ENCODE measurements around the gene IDH3A.

IDH3A gene

DNA sequence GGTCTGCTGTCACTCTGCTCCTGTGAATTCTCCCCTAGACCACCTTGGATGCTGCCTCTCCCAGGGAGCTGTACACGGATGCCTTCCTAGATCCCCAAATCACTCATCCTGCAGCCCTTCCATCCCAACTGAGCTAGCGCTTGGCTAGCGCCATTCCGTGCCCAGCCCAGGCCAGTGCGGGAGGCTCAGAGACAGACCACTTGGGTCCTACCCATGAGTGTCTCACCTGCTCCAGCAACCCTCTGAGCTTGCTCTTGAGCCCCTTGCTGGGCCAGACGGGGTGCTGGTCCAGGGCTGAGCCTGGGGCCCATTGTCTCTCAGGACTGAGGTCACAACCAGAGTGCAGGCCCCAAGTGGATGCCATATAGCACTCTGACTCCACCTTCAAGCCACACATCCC is 39.1 kb upstream of the IDH3A start:
- no peak overlapping the region for H3K4me3 ChIP-seq (ENCODE audit: insufficient read depth, low read length, poor library complexity, severe bottlenecking)
- TF ChIP-seq CTCF (IDR thresholded peaks at IDR 0.05; ENCODE audit: insufficient read depth, low read length, poor library complexity, severe bottlenecking) (no peak), EZH2phosphoT487 (conservative IDR thresholded peaks at IDR 0.05; ENCODE audit: low read length) (no peak)
- no peaks in the 10 kb centered on the region for H3K9me2 ChIP-seq (replicated peaks; ENCODE audit: insufficient read depth, low read length)
- no peaks in the 10 kb centered on the region for H3K27me3 ChIP-seq (ENCODE audit: low read length)
- no peaks in the 10 kb centered on the region for H3K79me2 ChIP-seq (ENCODE audit: insufficient read depth, low read length)
- H3K9me3 ChIP-seq (ENCODE audit: insufficient read depth, low read length), result no peaks in the 10 kb centered on the region
- no peak overlapping the region for H3K4me2 ChIP-seq (ENCODE audit: low read depth, low read length, poor library complexity, severe bottlenecking)
- no peaks in the 10 kb centered on the region for H3F3A ChIP-seq (ENCODE audit: insufficient read depth)
- no peaks in the 10 kb centered on the region for H3K36me3 ChIP-seq (ENCODE audit: low read length)
- no peak overlapping the region for H2AFZ ChIP-seq (ENCODE audit: low read depth, low read length, severe bottlenecking)
- no peak overlapping the region for H3K27ac ChIP-seq (ENCODE audit: low read depth, low read length)
- H3K9ac ChIP-seq (ENCODE audit: low read length), result no peak overlapping the region
- H4K20me1 ChIP-seq (ENCODE audit: low read depth, low read length), result no peaks in the 10 kb centered on the region

DNA sequence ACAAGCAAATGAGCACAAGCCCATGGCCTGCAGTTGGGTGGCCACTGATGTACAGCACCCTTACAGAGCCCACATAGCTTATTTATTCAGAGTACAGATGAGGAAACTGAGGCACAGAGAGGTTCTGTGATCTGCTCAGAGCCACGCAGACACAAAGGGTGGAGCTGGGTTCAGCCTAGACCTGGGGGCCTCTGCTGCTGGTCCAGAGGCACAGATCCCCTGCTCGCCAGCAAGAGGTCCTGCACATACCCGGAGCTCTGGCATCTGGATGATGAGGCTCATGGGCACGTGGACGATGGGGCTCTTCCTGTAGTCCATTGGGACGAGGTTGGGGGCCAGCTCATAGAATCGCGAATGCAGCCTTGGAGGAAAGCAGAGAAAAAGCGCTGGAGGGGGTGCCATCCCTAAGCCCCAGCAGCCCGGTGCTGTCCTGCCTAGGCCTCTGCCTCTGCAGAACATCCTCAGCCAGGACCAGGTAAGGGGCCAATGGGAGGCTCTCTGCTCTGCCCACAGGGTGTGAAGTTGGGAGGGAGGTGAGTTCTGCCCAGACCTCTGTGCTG is 38.2 kb upstream of the IDH3A start:
- H3K4me2 ChIP-seq (ENCODE audit: low read depth, low read length, poor library complexity, severe bottlenecking), result no peak overlapping the region
- no peak overlapping the region for H3K9ac ChIP-seq (ENCODE audit: low read length)
- H3K9me3 ChIP-seq (ENCODE audit: insufficient read depth, low read length), result no peaks in the 10 kb centered on the region
- no peak for TF ChIP-seq CTCF (IDR thresholded peaks at IDR 0.05; ENCODE audit: insufficient read depth, low read length, poor library complexity, severe bottlenecking)
- TF ChIP-seq EZH2phosphoT487 (conservative IDR thresholded peaks at IDR 0.05; ENCODE audit: low read length), result no peak
- H3K27ac ChIP-seq (ENCODE audit: low read depth, low read length), result no peak overlapping the region
- no peaks in the 10 kb centered on the region for H3K27me3 ChIP-seq (ENCODE audit: low read length)
- no peaks in the 10 kb centered on the region for H4K20me1 ChIP-seq (ENCODE audit: low read depth, low read length)
- H3K36me3 ChIP-seq (ENCODE audit: low read length), result no peaks in the 10 kb centered on the region
- no peaks in the 10 kb centered on the region for H3K9me2 ChIP-seq (replicated peaks; ENCODE audit: insufficient read depth, low read length)
- H3F3A ChIP-seq (ENCODE audit: insufficient read depth), result no peaks in the 10 kb centered on the region
- no peaks in the 10 kb centered on the region for H3K79me2 ChIP-seq (ENCODE audit: insufficient read depth, low read length)
- no peak overlapping the region for H2AFZ ChIP-seq (ENCODE audit: low read depth, low read length, severe bottlenecking)
- H3K4me3 ChIP-seq (ENCODE audit: insufficient read depth, low read length, poor library complexity, severe bottlenecking), result no peak overlapping the region

- Histone ChIP-seq H3K9ac (ENCODE audit: low read length) (no peak overlapping the region), H3K27me3 (ENCODE audit: low read length) (no peaks in the 10 kb centered on the region), H3K36me3 (ENCODE audit: low read length) (no peaks in the 10 kb centered on the region), H3K27ac (ENCODE audit: low read depth, low read length) (no peak overlapping the region), H2AFZ (ENCODE audit: low read depth, low read length, severe bottlenecking) (no peak overlapping the region), H3K79me2 (ENCODE audit: insufficient read depth, low read length) (no peaks in the 10 kb centered on the region), H3K9me3 (ENCODE audit: insufficient read depth, low read length) (no peaks in the 10 kb centered on the region), H3F3A (ENCODE audit: insufficient read depth) (no peaks in the 10 kb centered on the region), H3K4me2 (ENCODE audit: low read depth, low read length, poor library complexity, severe bottlenecking) (no peak overlapping the region), H3K9me2 (replicated peaks; ENCODE audit: insufficient read depth, low read length) (no peaks in the 10 kb centered on the region), H4K20me1 (ENCODE audit: low read depth, low read length) (no peaks in the 10 kb centered on the region), H3K4me3 (ENCODE audit: insufficient read depth, low read length, poor library complexity, severe bottlenecking) (no peak overlapping the region)
- no peak for TF ChIP-seq CTCF (IDR thresholded peaks at IDR 0.05; ENCODE audit: insufficient read depth, low read length, poor library complexity, severe bottlenecking)
- no peak for TF ChIP-seq EZH2phosphoT487 (conservative IDR thresholded peaks at IDR 0.05; ENCODE audit: low read length)
These were observed 37.4 kb upstream of the IDH3A start for GRCh38 chr15:78111788-78112187.
